Testis (tissue), 2 donors: ENCODE data around the gene ANP32B.

ENCODE experiments used
- CTCF ChIP-seq, 3 experiments: fragments of 450-650 bp in 2 of 3; fragments of 200-600 bp in 1 of 3; sonication (generic) in 1 of 3; IDR thresholded peaks; one replicate each; pipeline ENCODE4 v1.5.1; 2016 to 2019; ENCODE audit warnings: antibody characterized with exemption in 3 of 3, mild to moderate bottlenecking in 2 of 3, moderate library complexity in 1 of 3
- POLR2A ChIP-seq: fragments of 450-650 bp; IDR thresholded peaks from one replicate; pipeline ENCODE4 v1.6.1; 2017; ENCODE audit warnings: antibody characterized with exemption, mild to moderate bottlenecking, moderate library complexity

GRCh38 chr9:98019098-98019497 lies 36.0 kb downstream of the ANP32B start:
- TF ChIP-seq CTCF (IDR thresholded peaks at IDR 0.05) (no peak), POLR2A (no peak)
